H1 (cell line): ENCODE data around the gene ANO9. TPM values are rescaled to one million over a fixed set of nuclear protein-coding genes. Genes with fewer than 3 reads are reported as not detected.

Experiments
- CTCF ChIA-PET: fragments of 300-600 bp; sonication (Branson Sonifier 250); formaldehyde crosslinking; loops from one replicate; lab custom pipeline; 2021; ENCODE audit not compliant: partially characterized antibody; lab: Charles Lee
- POLR2A ChIA-PET: fragments of 300-600 bp; sonication (Branson Sonifier 250); formaldehyde crosslinking; loops from one replicate; lab custom pipeline; 2021; ENCODE audit warnings: inconsistent platforms; ENCODE audit not compliant: partially characterized antibody; lab: Charles Lee
- DNase-seq, 2 experiments: peaks; one replicate each; pipeline versions ENCODE4 v3.0.0 to v3.0.0-alpha.2; 2010 to 2022; ENCODE audit warnings: low spot score in 2 of 2, low read depth in 1 of 2, mixed read lengths in 1 of 2
- FAIRE-seq: peaks from 2 replicates; lab custom pipeline; 2011; peaks lifted over from hg19 to GRCh38; lab: Jason Lieb, UNC
- H2AFZ ChIP-seq: 2 replicates; pipeline ENCODE4 v1.8.1; 2012; ENCODE audit warnings: low read length, inconsistent platforms
- H2AK5ac ChIP-seq: 2 replicates; pipeline ENCODE4 v1.6.1; 2013; ENCODE audit warnings: low read depth, low read length
- H2BK120ac ChIP-seq: replicated peaks from 2 replicates; pipeline ENCODE3; 2013; ENCODE audit warnings: low read depth, low read length, inconsistent platforms
- H2BK12ac ChIP-seq: 2 replicates; pipeline ENCODE4 v1.6.1; 2013; ENCODE audit warnings: low read depth, low read length
- H2BK15ac ChIP-seq: 2 replicates; pipeline ENCODE4 v1.6.1; 2013; ENCODE audit warnings: low read length
- H2BK20ac ChIP-seq: 2 replicates; pipeline ENCODE4 v1.6.1; 2013; ENCODE audit warnings: low read length
- H2BK5ac ChIP-seq: 2 replicates; pipeline ENCODE4 v1.6.1; 2013; ENCODE audit warnings: low read depth, low read length
- H3K14ac ChIP-seq: 2 replicates; pipeline ENCODE4 v1.6.1; 2013; ENCODE audit warnings: inconsistent platforms; ENCODE audit not compliant: insufficient read length
- H3K18ac ChIP-seq: 2 replicates; pipeline ENCODE4 v1.6.1; 2013; ENCODE audit warnings: low read length; ENCODE audit errors: extremely low read depth
- H3K23ac ChIP-seq: 2 replicates; pipeline ENCODE4 v1.6.1; 2013; ENCODE audit warnings: inconsistent platforms; ENCODE audit not compliant: insufficient read length
- H3K23me2 ChIP-seq: 2 replicates; pipeline ENCODE4 v1.6.1; 2013; ENCODE audit warnings: low read depth, low read length
- H3K27ac ChIP-seq: 2 replicates; pipeline ENCODE4 v1.6.1; 2011; ENCODE audit warnings: low read depth, low read length, inconsistent platforms
- H3K27me3 ChIP-seq, 4 experiments: replicated peaks in 1 of 4; 1 replicate in 1 of 4; 2 replicates in 3 of 4; pipeline versions ENCODE4 v1.6.1 to v1.8.1; 2011 to 2013; ENCODE audit warnings: low read length in 3 of 4, mild to moderate bottlenecking in 3 of 4, inconsistent platforms in 2 of 4, mixed read lengths in 2 of 4, moderate library complexity in 1 of 4; ENCODE audit not compliant: control insufficient read depth in 3 of 4, insufficient read depth in 3 of 4; ENCODE audit errors: extremely low read depth in 1 of 4
- H3K36me3 ChIP-seq, 4 experiments: 2 replicates each; pipeline versions ENCODE4 v1.6.1 to v1.8.1; 2011 to 2013; ENCODE audit warnings: mild to moderate bottlenecking in 4 of 4, low read length in 3 of 4, moderate library complexity in 2 of 4, control low read depth in 1 of 4, inconsistent platforms in 1 of 4; ENCODE audit not compliant: insufficient read depth in 4 of 4, control insufficient read depth in 2 of 4
- H3K4ac ChIP-seq: replicated peaks from 2 replicates; pipeline ENCODE3; 2013; ENCODE audit warnings: low read length, low read depth, mixed read lengths, inconsistent platforms; ENCODE audit not compliant: insufficient read length
- H3K4me1 ChIP-seq, 4 experiments: replicated peaks in 1 of 4; 1 replicate in 1 of 4; 2 replicates in 3 of 4; pipeline versions ENCODE4 v1.6.1 to v1.8.1; 2011 to 2013; ENCODE audit warnings: low read length in 3 of 4, inconsistent platforms in 2 of 4, mixed read lengths in 1 of 4; ENCODE audit not compliant: insufficient read depth in 4 of 4, control insufficient read depth in 3 of 4
- H3K4me2 ChIP-seq, 2 experiments: 2 replicates each; pipeline versions ENCODE4 v1.6.1 to v1.8.1; 2011 to 2013; ENCODE audit warnings: low read depth in 2 of 2, low read length in 2 of 2, control low read depth in 1 of 2, inconsistent platforms in 1 of 2, mild to moderate bottlenecking in 1 of 2; ENCODE audit not compliant: insufficient read depth in 1 of 2
- H3K4me3 ChIP-seq, 4 experiments: fragments of 200-600, 300-600 bp in 1 of 4; sonication (generic), shearing (Covaris generic), sonication (Bioruptor Twin) in 1 of 4; 2 replicates each; pipeline versions ENCODE4 v1.5.1 to v1.8.1; 2011 to 2016; ENCODE audit warnings: low read length in 4 of 4, low read depth in 3 of 4, control low read depth in 2 of 4, inconsistent platforms in 2 of 4, mild to moderate bottlenecking in 2 of 4, mixed read lengths in 1 of 4, moderate library complexity in 1 of 4; ENCODE audit not compliant: insufficient read depth in 2 of 4; ENCODE audit errors: extremely low read depth in 1 of 4
- H3K56ac ChIP-seq: replicated peaks from 2 replicates; pipeline ENCODE3; 2013; ENCODE audit warnings: low read depth, mild to moderate bottlenecking, mixed read lengths, low read length, inconsistent platforms; ENCODE audit not compliant: insufficient read length
- H3K79me1 ChIP-seq: 2 replicates; pipeline ENCODE4 v1.6.1; 2013; ENCODE audit warnings: low read depth, low read length, control low read depth
- H3K79me2 ChIP-seq, 2 experiments: 2 replicates each; pipeline versions ENCODE4 v1.6.1 to v1.8.1; 2012 to 2013; ENCODE audit warnings: low read length in 2 of 2, mild to moderate bottlenecking in 2 of 2, inconsistent platforms in 1 of 2; ENCODE audit not compliant: insufficient read depth in 2 of 2, control insufficient read depth in 1 of 2
- H3K9ac ChIP-seq, 4 experiments: replicated peaks in 1 of 4; 1 replicate in 1 of 4; 2 replicates in 3 of 4; pipeline versions ENCODE4 v1.6.1 to v1.8.1; 2011 to 2013; ENCODE audit warnings: low read depth in 3 of 4, low read length in 3 of 4, control low read depth in 2 of 4, mild to moderate bottlenecking in 2 of 4, moderate library complexity in 2 of 4, inconsistent platforms in 1 of 4; ENCODE audit errors: extremely low read depth in 1 of 4
- H3K9me3 ChIP-seq, 2 experiments: 2 replicates each; pipeline versions ENCODE4 v1.6.1 to v1.8.1; 2012 to 2013; ENCODE audit warnings: mild to moderate bottlenecking in 2 of 2, moderate library complexity in 2 of 2, control low read depth in 1 of 2, inconsistent platforms in 1 of 2, low read depth in 1 of 2, low read length in 1 of 2, mixed read lengths in 1 of 2; ENCODE audit not compliant: insufficient read depth in 2 of 2
- H4K20me1 ChIP-seq, 2 experiments: replicated peaks in 1 of 2; 2 replicates each; pipeline versions ENCODE3 to v1.8.1; 2011 to 2013; ENCODE audit warnings: inconsistent platforms in 2 of 2, low read length in 2 of 2, mild to moderate bottlenecking in 1 of 2; ENCODE audit not compliant: insufficient read depth in 2 of 2, control insufficient read depth in 1 of 2
- H4K5ac ChIP-seq: 2 replicates; pipeline ENCODE4 v1.6.1; 2013; ENCODE audit warnings: low read length, low read depth, mixed read lengths, inconsistent platforms; ENCODE audit not compliant: insufficient read length
- H4K8ac ChIP-seq: 2 replicates; pipeline ENCODE4 v1.8.0; 2013; ENCODE audit warnings: mild to moderate bottlenecking, moderate library complexity, low read length, inconsistent platforms; ENCODE audit not compliant: insufficient read depth; ENCODE audit errors: extremely low read depth
- H4K91ac ChIP-seq: replicated peaks from 2 replicates; pipeline ENCODE3; 2013; ENCODE audit warnings: low read length, mixed read lengths, inconsistent platforms; ENCODE audit not compliant: insufficient read length
- CHD1 ChIP-seq: IDR thresholded peaks from 2 replicates; pipeline ENCODE4 v1.6.1; 2012; ENCODE audit warnings: low read depth, low read length, improper control_type of control experiment
- CREB1 ChIP-seq: IDR thresholded peaks from 2 replicates; pipeline ENCODE4 v1.6.1; 2012; ENCODE audit warnings: inconsistent platforms
- KDM4A ChIP-seq: IDR thresholded peaks from one replicate; pipeline ENCODE4 v1.7.1; 2012; ENCODE audit warnings: low read depth, mild to moderate bottlenecking, moderate library complexity, low read length, inconsistent platforms; ENCODE audit not compliant: severe bottlenecking
- MAFK ChIP-seq: IDR thresholded peaks from 2 replicates; pipeline ENCODE4 v1.6.1; 2012; ENCODE audit warnings: low read depth, mild to moderate bottlenecking, improper control_type of control experiment, low read length
- PHF8 ChIP-seq: fragments of 200-600 bp; sonication (generic); conservative IDR thresholded peaks from 2 replicates; pipeline ENCODE4 v1.7.1; 2012; ENCODE audit warnings: low read depth, mild to moderate bottlenecking, inconsistent platforms, low read length, moderate library complexity
- POLR2AphosphoS5 ChIP-seq: IDR thresholded peaks from 2 replicates; pipeline ENCODE4 v1.6.1; 2011; ENCODE audit warnings: low read depth, low read length
- RXRA ChIP-seq: IDR thresholded peaks from 2 replicates; pipeline ENCODE4 v1.6.1; 2011; ENCODE audit warnings: low read depth, mild to moderate bottlenecking, low read length, moderate library complexity; ENCODE audit not compliant: insufficient read depth
- SIN3A ChIP-seq, 2 experiments: IDR thresholded peaks in 1 of 2; conservative IDR thresholded peaks in 1 of 2; 2 replicates each; pipeline ENCODE4 v1.6.1; 2011 to 2012; ENCODE audit warnings: low read length in 2 of 2, improper control_type of control experiment in 1 of 2, low read depth in 1 of 2, mild to moderate bottlenecking in 1 of 2
- TAF1 ChIP-seq: IDR thresholded peaks from 2 replicates; pipeline ENCODE4 v1.6.1; 2011; ENCODE audit warnings: mild to moderate bottlenecking, low read depth, low read length
- whole genome bisulfite sequencing, 2 experiments: shearing (Covaris generic) in 1 of 2; methylation state at CpG; one replicate each; pipeline versions ENCODE4 v1.1.6 to v1.1.7; 2013 to 2015; ENCODE audit warnings: low lambda C conversion rate in 2 of 2, mixed read lengths in 2 of 2, inconsistent platforms in 1 of 2, low coverage in 1 of 2, missing lambda C conversion rate in 1 of 2; ENCODE audit not compliant: insufficient replicate concordance in 2 of 2, insufficient coverage in 1 of 2, insufficient read length in 1 of 2; ENCODE audit errors: extremely low coverage in 1 of 2, missing lambda C conversion rate in 1 of 2; 5-methylcytosine and 5-hydroxymethylcytosine counted together
- polyA plus RNA-seq, 7 experiments: library from polyadenylated mRNA; depleted of rRNA in 3 of 7; stranded (reverse) in 5 of 7; unstranded in 2 of 7; fragments of >200 nt in 5 of 7; fragments of 200-250 nt in 2 of 7; gene quantifications; 1 replicate in 5 of 7; 2 replicates in 1 of 7; 4 replicates in 1 of 7; pipeline versions ENCODE4 v1.2.1 to v1.2.3, GENCODE V29; 2011 to 2013; ENCODE audit warnings: missing spikeins in 2 of 7, mixed read lengths in 2 of 7
- total RNA-seq: library from RNA; stranded (reverse); fragmentation: NEBNext Ultra II Directional; extraction: Animal tissue kit (Norgen Biotek cat#: 25700); gene quantifications from 2 replicates; pipeline ENCODE4 v1.2.1, GENCODE V29; 2021
- TF ChIP-seq, protein P1 (sequence below): IDR thresholded peaks from 2 replicates; pipeline ENCODE4 v1.6.1; 2011; ENCODE audit warnings: low read depth, mild to moderate bottlenecking, low read length; ENCODE audit not compliant: insufficient read depth

The ANO9 gene
- total and polyA plus RNA-seq, 2 of the 8 experiments (the other 6 are each of a cell fraction or from before 2014, with no cell fraction given), result 20.0 to 20.7 TPM

DNA sequence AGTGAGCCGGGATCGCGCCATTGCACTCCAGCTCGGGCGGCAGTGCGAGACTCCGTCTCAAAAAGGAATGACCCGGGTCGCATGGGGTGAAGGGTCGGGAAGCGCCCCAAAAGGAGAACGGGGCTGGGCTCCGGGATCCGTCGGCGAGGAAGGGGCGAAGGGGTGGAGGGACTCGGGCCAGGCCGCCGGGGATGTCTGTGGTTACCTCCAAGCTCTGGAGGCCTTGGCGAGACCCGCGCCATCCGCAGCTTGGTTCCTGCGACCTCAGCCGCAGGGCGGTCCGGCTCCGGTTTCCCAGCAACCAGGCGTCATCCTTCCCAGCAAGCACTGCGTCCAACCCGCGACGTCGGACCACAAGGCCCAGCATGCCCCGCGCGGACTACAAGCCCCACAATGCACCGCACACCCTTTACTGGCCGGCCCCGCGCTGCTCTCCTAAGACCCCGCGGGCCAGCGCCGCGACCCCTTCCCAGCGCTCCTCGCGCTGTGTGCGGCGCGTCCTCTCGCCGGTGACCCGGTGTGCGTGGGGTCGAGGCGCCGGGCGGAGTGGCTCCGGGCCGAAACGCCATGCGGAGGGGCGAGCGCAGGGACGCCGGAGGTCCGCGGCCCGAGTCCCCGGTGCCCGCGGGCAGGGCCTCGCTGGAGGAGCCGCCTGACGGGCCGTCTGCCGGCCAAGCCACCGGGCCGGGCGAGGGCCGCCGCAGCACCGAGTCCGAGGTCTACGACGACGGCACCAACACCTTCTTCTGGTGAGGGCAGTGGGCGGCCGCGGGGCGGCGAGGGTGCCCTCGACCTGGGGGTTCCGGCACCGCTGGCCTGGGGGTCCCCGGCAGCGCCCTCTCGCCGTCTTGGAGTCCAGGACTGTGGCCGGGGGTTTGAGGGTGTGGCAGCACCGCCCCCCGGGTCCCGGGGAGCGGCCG is 8.3 kb upstream of the ANO9 start, which contains the start of gene PTDSS2:
PTDSS2 (plus strand) TSS at position 391 of the 920 bp plus-strand sequence; CDS start at position 568, 177 bp downstream.
- peak within 1 kb of the TSS; percentile 1 to 80 (median 76); a peak in 6 of 7 replicates for H3K9ac ChIP-seq
- WGBS, 2 experiments, result 5% methylated on average over 68 of the region's 108 CpGs; no CpG with 5 or more reads in 1 of the 2 experiments
- peak; percentile 93 for TF ChIP-seq CREB1
- TF ChIP-seq MAFK, result no peak
- TF ChIP-seq SIN3A (conservative IDR thresholded peaks at IDR 0.05 in 1 of 2, IDR thresholded peaks at IDR 0.05 in 1 of 2; ENCODE audit: low read depth in 1 of 2, low read length in 2 of 2), result peak; percentile 73 to 94; a peak in 2 of 4 replicates
- peak; percentile 82 for TF ChIP-seq TAF1
- TF ChIP-seq CHD1, result no peak
- TF ChIP-seq PHF8, result peak; percentile 77
- no peak for TF ChIP-seq RXRA
- peak; percentile 83 for TF ChIP-seq KDM4A
- TF ChIP-seq, protein P1, sequence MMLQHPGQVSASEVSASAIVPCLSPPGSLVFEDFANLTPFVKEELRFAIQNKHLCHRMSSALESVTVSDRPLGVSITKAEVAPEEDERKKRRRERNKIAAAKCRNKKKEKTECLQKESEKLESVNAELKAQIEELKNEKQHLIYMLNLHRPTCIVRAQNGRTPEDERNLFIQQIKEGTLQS, result peak; percentile 62
- peak; percentile 89 for TF ChIP-seq POLR2AphosphoS5

More for the DNA sequence above, 8.3 kb upstream of the ANO9 start, which contains the start of gene PTDSS2:
- H3K4me3 ChIP-seq, result peak within 1 kb of the TSS; percentile 65 to 77 (median 72)
- H4K8ac ChIP-seq, result peak within 1 kb of the TSS; percentile 95
- no peaks in the 10 kb centered on the region for H3K27me3 ChIP-seq
- H3K4ac ChIP-seq, result peak within 1 kb of the TSS; percentile 69
- H2BK5ac ChIP-seq, result no peak within 1 kb of the TSS
- no peak within 1 kb of the TSS for H2BK120ac ChIP-seq
- H3K79me2 ChIP-seq, result peaks cover 11 to 41% of the 10 kb centered on the region in 2 experiments; a peak in 3 of 4 replicates
- H4K91ac ChIP-seq, result no peak within 1 kb of the TSS
- CTCF ChIA-PET, result interaction anchor here (0.6 to 5.4 kb wide), 21 partner anchors 9 to 91 kb away, joined by 3 to 32 read pairs (median 6); no protein-coding TSS in a partner anchor
- no peaks in the 10 kb centered on the region for H3K9me3 ChIP-seq
- no peak within 1 kb of the TSS for H2BK20ac ChIP-seq
- H3K18ac ChIP-seq, result peak within 1 kb of the TSS; percentile 60
- peak within 1 kb of the TSS; percentile 65; the same call in 1 of the 2 replicates for H3K27ac ChIP-seq
- peaks cover 0 to 12% (median 7%) of the 10 kb centered on the region in 4 experiments; a peak in 5 of 7 replicates for H3K4me1 ChIP-seq
- POLR2A ChIA-PET, result interaction anchor here (1.0 to 5.2 kb wide), 13 partner anchors 10 to 313 kb away, joined by 3 to 33 read pairs (median 7); partner anchors contain the start of genes ANO9, B4GALNT4 and SIGIRR
- peak; percentile 90 to 94 for DNase-seq
- H3K14ac ChIP-seq, result no peak within 1 kb of the TSS
- H3K23me2 ChIP-seq, result peaks cover 2% of the 10 kb centered on the region; the same call in 1 of the 2 replicates
- no peak within 1 kb of the TSS for H2AK5ac ChIP-seq
- peaks cover 8% of the 10 kb centered on the region; the same call in 1 of the 2 replicates for H3K79me1 ChIP-seq
- no peak within 1 kb of the TSS for H2BK15ac ChIP-seq
- peak within 1 kb of the TSS; percentile 83 for H4K5ac ChIP-seq
- H2BK12ac ChIP-seq, result no peak within 1 kb of the TSS
- H3K23ac ChIP-seq, result no peak within 1 kb of the TSS
- peaks cover 13 to 18% of the 10 kb centered on the region in 2 experiments for H4K20me1 ChIP-seq
- peak; percentile 88 for FAIRE-seq
- H3K36me3 ChIP-seq, result peaks cover 2 to 11% (median 3%) of the 10 kb centered on the region in 4 experiments; a peak in 3 of 8 replicates
- peak within 1 kb of the TSS; percentile 46 to 96 for H3K4me2 ChIP-seq
- H2AFZ ChIP-seq, result peak within 1 kb of the TSS; percentile 48; the same call in 1 of the 2 replicates
- no peak within 1 kb of the TSS for H3K56ac ChIP-seq
